GM21576 (cell line): ENCODE data around the gene PLEKHG5.

Experiments used
- ATAC-seq: cut with Tn5 transposase; IDR thresholded peaks from one replicate; pipeline ENCODE4 v1.9.1; 2021; ENCODE audit warnings: mild to moderate bottlenecking, moderate library complexity; ENCODE audit not compliant: unreplicated experiment

PLEKHG5 gene

DNA sequence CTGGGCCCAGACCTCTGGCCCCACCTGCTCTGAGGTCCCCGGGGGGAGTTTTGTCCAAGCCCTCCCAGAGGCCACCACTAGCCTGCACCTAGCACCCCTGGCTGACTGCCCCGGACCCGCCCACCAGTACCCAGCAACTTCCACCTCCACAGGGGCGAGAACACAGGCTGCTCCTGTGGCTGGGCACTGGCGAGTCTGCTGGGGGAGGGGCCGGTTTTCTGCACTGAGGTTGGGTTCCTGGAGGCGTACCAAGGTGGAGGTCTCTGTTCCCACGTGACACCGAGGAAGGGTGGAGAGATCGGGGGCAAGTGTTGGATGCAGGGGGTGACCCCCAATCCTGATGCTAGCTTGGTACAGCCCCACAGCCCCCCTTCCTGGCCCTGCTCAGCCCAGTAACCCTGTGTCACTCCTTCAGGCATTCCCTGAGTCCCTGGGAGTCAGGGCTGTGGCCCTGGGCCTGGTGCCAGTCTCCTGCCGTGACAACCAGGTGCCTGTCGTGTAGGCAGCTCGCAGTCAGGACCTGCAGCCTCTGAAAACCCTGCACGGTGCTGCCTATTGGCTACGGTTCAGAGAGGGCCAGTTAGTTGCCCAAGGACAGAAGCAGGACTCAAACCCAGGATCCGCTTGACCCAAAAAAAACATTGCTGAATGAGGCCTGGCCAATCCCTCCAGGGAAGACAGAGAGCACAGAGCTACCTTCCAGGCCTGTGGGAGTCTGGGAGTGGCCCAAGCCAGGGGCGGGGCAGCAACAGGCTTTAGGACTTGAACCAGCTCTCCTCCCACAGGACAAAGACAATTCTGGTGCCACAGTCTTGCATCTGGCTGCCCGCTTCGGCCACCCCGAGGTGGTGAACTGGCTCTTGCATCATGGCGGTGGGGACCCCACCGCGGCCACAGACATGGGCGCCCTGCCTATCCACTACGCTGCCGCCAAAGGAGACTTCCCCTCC, 63.8 kb downstream of the PLEKHG5 start:
- no peak for ATAC-seq

DNA sequence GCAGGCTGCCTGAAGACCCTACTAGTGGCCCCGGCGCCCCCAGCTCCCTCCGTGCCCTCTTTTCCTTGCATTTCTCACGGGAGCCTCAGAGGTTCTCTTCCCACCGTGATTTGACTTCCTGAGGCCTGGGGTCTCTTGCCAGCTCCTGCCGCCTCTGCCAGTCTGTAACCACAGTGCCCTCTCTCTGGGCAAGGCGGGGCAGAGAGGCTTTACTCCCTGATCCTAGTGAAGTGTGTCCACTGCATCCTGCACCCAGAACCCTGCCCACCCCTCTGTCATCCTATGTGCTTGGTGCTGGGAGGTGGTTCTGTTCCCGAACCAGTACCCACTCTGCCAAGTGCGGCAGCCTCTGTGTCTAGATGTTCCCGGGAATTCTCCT, 64.5 kb downstream of the PLEKHG5 start:
- ATAC-seq = no peak

DNA sequence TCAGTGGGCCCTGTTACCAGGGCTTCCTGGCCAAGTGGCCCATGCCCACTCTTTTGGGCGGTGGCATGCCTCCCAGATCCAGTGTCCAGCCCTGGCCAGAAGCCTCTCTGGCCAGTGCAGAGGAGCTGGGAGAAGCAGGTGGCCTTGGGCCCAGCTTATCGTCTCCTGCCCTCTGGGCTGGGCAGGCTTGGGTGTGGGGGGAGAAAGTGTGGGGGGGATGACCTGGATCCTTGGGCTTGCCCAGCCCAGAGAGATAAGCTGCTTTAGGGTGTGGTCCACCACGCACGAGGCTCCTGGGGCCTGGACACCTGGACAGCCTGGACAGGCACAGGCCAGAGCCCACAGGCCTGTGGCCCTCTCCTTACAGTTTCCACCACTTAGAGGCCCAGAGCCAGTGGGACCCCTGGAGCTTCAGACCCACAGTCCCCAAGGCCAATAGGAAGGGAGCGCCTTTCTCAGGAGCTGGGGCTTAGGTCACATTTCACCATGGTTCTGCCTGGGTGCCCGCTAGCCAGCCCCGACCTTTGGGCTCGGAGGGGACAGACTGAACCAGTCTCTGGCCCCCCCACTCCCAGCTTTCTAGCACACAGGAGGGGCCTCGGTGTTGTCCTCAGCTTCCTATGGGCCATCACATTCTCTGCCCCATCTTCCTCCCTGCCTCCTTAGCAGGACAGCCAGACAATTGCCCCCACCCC, 65.0 kb downstream of the PLEKHG5 start:
- ATAC-seq = no peak

DNA sequence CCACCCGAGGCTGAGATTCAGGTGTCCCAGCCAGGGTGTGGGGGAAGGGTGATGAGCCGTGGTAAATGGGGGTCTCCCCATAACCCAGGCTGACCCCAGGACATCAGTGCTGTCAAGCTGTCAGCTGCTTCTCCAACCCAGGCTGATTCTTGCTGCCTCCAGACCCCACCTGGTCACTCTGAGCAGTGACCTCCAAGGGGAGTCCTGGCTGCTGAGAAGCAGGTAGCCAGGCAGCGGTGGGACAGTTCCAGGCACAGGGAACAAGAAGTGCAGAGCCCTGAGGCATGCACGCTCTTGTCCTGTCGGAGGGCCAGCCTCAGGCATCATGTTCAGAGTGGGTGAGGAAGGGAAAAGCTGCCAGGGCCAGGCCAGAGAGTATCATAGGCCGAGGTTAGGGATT, 65.8 kb downstream of the PLEKHG5 start:
- ATAC-seq = no peak

DNA sequence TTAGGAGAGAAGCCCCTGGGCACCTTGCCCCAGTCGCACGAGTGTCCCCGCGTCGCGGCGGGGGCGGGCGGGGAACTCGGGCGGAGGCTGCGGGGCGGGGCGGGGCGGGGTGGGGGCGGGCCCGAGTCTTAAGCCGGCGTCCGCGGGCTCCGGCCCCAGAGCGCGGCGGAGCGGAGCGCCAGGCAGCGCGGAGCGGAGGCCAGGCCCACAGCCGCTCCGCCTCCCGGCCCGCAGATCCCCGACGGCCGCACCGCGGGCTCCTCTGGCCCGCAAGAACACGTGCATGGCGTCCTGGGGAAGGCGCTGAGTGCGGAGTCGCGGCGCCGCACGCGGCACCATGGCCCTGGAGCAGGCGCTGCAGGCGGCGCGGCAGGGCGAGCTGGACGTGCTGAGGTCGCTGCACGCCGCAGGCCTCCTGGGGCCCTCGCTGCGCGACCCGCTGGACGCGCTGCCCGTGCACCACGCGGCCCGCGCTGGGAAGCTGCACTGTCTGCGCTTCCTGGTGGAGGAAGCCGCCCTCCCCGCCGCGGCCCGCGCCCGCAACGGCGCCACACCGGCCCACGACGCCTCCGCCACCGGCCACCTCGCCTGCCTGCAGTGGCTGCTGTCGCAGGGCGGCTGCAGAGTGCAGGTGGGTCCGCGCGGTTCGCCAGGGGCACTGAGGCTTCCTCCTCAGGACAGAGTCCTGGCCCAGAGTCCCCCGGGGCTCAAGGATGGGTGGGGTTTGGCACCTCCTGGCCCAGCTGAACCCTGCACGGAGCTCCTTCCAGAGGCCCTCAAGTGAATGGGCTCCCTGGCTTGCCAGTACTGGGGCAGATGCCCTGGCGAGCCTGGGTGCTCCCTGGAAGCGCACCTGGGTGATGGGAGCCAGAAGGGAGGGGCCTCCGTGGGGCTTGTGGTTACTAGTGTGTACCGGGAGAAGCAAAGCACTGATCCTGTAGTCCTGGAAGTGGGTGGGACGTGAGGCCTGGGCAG, 66.6 kb downstream of the PLEKHG5 start, which contains the start of gene ESPN:
TSS of gene ESPN (plus strand) at position 158 of the 975 bp plus-strand sequence. CDS start at position 338, 180 bp downstream.
- no peak for ATAC-seq

DNA sequence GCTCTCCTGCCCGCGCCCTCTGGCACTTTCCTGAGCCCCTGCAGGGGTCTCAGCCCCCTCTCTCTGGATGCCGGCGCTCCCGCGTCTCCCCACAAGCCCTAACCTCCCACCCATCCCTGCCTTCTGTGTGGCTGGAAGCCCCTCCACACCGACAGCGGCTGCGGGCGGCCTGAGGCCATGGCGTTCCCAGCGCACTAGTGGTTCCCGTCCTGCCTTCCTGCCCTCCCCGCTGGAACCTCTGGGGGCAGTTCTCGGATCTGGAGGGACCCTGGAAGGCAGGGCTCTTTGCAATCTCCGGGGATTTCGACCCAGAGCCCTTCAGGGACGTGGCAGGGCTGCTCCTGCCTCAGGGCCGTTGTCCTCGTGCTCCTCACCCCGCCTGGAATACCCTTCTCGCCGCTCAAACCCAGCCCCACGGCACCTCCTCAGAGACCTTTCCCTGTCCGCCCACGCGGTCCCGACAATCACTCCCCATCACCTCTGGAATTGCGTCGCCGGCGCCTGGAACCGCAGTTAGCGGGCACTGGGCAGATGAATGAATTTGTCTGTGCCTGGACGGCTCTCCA, 67.4 kb downstream of the PLEKHG5 start:
- ATAC-seq = no peak

DNA sequence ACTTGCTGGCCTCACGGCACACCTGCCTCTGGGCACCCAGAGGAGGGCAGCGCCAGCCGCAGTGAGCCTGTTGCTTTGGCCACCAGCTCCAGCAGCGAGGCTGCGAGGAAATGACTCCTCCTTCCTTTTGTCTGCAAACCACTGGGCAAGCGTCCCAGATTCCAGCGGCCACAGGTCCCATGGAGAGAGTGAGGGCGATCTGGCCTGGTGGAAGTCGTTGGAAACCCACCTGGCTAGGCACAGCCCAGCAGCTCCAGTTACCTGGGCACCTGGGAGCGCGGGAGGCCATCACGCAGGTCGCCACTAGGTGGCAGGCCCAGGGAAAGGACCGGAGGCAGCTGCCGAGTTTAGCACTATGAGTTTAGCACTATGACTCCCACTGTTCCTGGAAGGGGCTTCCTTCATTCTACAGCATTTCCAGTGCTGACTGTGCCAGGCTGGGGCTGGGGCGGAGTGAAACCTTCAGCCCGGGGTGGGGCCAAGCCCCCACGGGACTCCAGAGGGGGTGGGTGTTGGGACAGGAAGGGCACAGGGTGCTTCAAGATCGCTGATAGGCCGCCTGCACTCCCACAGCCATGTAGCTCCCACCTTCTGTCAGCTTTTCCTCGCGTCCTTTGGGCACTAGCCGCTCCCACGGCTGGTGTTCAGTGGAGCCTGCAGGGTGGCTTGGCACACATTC, 68.0 kb downstream of the PLEKHG5 start:
- ATAC-seq = no peak

DNA sequence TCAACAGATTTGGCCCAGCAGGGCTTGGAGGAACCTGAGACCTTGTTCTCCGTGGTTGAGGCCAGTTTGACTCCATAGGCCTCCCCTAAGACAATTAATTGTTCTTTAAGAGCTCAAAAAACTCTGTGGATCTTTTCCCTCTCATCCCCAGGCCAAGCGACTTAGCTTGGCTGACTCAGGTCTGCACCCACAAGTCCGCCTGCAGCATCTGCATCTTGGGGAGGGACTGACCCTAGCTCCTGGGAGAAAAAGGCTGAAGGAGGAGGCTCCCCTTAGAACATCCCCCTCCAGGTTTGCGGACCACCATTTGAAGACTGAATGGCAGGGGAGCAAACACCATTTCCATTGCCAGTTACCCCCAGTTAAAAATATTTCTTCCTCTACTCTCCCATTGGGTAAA, 70.2 kb downstream of the PLEKHG5 start:
- no peak for ATAC-seq

DNA sequence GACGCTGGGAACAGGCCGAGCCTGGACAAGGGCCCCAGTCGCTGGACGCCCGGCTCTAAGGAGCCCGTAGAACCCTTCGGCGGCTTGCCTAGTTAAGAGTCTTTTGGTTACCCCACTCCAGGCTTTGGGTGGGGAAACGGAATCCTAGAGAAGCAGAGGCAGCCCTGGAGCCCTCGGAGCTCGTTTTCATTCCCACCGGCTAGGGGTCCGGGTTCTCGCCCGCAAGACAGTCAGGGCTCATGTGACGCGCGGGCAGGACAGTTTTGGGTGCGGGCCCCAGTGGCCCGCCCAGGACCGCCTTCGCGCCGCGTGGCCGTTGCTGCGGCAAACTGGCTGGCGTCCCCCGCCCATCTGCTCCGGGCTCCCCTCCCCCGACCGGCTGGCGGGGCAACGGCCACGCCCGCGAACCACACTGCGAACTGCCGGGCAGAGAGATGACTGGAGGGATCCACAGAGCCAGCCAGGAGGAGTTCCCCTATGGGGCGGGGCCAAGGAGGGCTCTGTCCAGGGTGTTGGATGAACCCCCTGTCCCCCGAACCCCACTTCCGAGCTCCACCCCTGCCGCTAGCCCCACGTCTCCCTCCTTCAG, 70.9 kb downstream of the PLEKHG5 start:
- ATAC-seq = no peak

DNA sequence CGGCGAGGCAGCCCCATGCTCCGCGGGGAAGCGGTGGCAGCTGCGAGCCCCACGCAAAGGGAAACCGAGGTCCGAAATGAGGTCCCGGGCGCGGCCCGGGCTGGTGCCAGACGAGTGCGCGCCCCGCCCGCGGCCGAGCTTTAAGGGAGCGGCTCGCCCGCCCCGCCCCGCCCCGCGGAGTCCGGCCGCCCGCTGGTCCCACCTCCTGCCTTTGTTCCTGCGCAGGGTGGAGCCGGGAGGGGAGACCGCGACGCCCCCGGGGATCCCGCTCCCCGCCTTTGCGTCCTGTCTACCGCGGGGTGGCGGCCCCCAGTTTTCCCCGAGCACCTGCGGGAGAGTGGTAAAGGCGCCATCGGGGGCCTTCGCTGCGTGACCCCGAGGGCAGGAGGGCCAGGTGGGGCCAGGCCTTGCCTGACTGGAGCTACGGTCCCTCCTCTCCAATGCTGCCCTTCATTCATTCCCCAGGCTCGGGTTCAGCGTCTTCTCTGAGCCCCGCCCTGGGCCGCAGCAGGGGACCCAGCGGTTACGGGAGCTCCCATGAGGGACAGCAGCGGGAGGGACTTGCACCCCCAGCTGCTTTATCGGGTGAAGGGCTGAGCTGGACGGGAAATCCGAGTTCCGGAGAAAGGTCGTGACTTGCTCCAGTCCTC, 71.5 kb downstream of the PLEKHG5 start, which contains the start of gene HES2:
TSS of gene HES2 (minus strand) at position 116 of the 650 bp plus-strand sequence. CDS start at position 17, 99 bp downstream.
- ATAC-seq = no peak

DNA sequence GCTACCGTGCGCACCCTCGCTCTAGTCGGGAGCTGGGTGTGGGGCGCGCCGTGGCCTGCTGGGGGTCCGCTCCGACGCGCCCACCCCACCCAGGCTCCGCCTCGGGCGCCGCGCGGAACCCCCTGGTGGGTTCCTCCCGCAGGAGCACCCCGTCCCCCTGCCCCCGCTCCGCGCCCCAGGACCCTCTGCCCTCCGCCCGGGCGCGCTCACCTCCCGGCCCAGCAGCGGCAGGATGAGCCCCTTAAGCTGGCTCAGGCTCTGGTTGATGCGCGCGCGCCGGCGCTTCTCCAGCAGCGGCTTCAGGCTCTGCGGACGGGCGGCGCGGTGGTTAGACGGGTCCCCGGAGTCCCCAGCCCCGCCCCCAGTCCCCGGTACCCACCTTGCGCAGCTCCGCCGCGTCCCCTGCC, 72.1 kb downstream of the PLEKHG5 start:
- ATAC-seq = no peak

DNA sequence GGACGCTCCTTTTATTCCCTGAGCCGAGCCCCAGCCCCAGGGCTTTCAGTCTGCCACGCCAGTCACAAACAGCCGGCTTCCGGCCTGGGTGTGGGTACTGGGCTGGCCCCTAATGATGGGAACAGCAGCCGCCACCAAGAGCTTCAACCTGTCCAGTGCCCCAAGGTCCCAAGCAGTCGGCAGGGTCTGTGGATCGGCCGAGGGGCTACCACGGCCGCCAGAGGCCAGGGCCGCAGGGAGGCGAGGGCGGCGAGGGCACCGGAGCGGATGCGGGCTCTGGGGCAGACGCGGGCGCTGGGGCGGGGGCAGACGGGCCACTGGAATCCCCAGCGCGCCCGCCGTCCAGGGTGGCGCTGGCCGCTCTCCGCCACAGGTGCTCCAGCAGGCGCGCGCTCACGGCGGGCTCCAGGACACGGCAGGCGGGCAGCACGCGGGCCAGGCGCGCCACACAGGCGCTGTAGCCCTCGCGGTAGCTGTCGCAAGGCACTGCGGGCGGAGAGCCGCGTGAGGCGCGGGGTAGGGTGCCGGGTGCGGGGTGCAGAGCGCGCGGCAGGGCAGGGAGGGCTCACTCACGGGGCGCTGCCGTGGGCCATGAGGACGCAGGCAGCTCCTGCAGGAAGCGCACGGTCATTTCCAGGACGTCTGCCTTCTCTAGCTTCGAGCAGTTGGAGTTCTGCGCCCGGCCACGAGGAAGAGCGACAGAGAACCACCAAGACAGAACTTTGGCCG, 72.6 kb downstream of the PLEKHG5 start:
- ATAC-seq = no peak

DNA sequence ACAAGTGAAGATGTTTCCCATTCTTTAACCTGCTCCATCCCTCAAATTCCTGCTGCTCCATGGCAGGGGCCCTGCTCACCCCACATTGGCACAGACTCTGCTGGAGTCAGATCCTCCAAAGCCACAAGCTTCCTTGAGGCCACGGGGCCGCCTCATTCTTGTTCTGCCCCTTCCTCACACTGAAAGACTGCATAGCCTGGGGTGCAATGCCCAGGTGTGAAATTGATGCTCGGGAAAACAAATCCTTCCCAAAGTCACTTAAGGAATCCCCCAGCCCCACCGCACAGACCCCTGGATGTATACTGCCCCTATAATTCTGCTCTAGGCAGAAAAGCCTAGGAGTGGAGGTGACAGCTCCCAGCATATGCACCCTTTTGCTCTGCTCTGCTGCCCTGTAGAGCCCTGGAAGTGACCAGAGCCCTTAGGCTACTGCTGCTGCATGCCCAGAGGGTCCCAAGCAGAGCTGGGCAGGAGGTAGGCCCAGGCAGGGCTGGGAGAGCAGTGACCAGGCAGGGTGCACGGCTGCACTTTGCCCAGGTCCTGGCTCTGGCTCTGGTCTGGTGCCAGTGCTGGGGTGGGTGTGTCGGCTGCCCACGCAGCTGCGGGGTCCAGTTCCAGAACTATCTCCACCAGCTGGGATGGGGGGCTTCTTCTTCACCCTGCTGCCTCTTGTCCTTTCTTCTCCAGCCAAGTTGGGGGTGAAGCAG, 73.4 kb downstream of the PLEKHG5 start:
- no peak for ATAC-seq
